Stimulated activated CD4-positive, alpha-beta T cell treated with anti-CD3 and anti-CD28 coated beads, Interleukin-15, amount 100 ng/mL, for 1 hour (primary cell): ENCODE data around the gene CRBN.
A peak's percentile ranks its signal among the peaks of the same experiment; 100 is the strongest.

Source experiments
- DNase-seq, 2 donors: peaks; one replicate each; pipeline ENCODE4 v3.0.0-alpha.2; 2020; ENCODE audit warnings: low read depth in 1 of 2, low spot score in 1 of 2

Gene CRBN

DNA sequence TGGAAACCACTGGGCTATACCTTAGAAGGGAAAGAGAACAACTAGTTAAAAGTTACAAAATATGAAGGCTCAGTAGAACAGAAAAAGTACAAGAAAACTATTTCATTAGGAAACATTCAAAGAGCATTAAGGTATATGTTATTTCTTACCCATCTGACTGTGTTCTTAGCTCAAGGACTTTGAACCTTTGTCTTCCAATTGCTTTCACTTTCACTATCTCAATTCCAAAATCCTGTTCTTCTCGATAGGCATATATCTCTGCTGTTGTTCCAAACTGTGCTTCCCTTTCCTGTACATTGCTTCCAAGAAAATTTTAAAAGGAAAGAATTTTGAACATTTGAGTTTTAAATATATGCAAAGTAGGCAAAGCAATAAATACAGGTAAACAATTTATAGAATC, 6.9 kb downstream of the CRBN start:
- no peak for DNase-seq

- DNase-seq: no peak
These were observed 8.5 kb downstream of the CRBN start for GRCh38 chr3:3170998-3171397.

- DNase-seq: no peak
These were observed 13.8 kb downstream of the CRBN start for GRCh38 chr3:3165650-3166049.

- no peak for DNase-seq
These were observed 14.2 kb downstream of the CRBN start for GRCh38 chr3:3165241-3165640.

GRCh38 chr3:3160826-3161225, 18.7 kb downstream of the CRBN start:
- DNase-seq: no peak

DNA sequence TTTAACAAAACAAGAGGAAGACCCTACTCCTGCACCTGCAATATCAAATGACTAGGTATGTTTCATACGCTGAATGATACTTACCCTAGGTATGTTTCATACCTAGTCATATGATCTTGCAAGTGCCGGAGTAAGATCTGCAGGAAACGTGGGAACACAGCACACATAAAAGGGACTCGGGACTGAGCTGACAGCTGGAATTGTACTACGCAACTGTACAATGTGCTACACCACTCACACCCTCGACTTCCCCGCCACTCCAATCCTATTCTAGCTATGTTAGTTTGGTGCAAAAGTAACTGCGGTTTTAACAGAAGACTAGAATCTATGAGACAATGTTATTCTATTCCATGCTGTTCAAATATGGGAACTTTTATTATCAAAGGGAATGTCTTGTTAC, 22.0 kb downstream of the CRBN start:
- DNase-seq: no peak

GRCh38 chr3:3154879-3155610, 24.4 kb downstream of the CRBN start:
- DNase-seq: no peak

DNA sequence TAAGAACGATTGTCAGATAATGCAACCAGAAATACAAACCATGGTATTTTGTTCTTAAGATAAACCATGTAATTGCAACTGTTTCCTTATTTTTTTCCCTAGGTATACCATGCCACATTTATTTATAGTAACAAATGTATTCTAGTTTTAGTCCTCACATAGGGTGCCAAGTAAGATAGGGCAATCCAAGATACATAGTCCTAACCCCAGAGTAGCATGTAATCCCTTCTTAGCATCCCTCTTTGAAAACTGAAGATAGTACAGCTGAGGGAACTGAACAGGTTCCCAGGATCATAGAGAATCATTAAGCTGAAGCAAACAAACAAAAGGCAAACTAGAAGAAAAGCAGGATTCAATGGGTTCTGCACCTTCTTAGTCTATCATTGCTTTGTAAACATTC, 28.0 kb downstream of the CRBN start:
- no peak for DNase-seq

- DNase-seq: no peak
These were observed 29.9 kb downstream of the CRBN start for GRCh38 chr3:3149560-3149959.

GRCh38 chr3:3145831-3146230, 33.7 kb downstream of the CRBN start:
- DNase-seq: no peak

DNA sequence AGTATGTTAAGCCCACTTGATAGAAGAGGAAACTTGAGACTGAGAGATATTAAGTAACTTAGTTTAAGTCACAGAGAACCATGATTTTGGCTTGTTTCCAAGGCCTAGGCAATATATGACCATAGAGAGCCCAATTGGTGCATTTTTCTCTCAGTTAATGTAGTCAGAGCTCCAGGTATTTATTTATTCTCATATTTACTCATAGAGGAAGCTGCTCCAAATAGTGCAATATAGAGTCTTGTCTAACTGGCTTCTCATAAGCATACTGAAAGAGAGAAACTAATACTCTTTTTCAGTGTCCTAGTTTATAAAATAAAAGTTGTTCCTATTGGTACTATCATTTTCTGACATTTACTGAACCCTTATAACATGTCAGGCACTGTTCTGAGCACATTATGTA, 37.6 kb downstream of the CRBN start:
- DNase-seq: no peak

DNA sequence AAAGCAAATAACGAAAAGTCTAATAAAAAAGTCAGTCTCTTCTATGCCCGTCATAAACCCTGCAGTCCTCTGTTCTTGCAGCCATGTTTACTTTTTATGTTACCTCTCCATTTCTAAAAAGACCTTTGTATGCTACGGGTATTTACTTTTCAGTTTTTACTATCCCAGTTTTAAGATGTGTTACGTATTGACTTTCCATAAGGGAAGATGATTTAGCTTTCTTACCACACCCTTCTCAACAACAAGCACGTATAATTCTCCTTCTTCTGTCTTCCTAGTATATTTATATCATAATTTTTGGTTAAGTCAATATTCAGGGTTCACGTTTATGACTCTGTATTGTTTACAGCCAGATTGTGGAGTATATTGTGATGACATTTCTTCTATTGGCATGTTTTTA, 42.0 kb downstream of the CRBN start:
- DNase-seq: no peak

GRCh38 chr3:3134750-3135448, 44.6 kb downstream of the CRBN start:
- no peak for DNase-seq

DNA sequence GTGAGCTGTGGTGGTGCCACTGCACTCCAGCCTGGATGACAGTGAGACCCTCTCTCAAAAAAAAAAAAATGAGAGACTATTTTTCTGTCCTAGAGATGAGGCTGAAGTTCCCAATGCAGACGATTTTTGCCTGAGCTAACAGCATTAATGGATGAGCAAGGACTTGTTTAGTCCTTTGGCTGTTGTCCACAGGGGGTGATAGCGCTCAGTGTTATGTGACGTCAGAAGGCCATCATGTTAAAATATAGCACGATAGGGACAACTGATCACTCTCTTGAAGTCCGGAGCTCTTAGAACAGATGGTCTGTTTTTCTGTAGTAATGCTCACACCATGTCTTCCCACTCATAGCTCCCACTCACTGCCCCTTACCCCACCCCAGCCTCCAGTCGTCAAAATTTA, 46.0 kb downstream of the CRBN start:
- no peak for DNase-seq

- no peak for DNase-seq
These were observed 49.9 kb downstream of the CRBN start for GRCh38 chr3:3129579-3129978.

DNA sequence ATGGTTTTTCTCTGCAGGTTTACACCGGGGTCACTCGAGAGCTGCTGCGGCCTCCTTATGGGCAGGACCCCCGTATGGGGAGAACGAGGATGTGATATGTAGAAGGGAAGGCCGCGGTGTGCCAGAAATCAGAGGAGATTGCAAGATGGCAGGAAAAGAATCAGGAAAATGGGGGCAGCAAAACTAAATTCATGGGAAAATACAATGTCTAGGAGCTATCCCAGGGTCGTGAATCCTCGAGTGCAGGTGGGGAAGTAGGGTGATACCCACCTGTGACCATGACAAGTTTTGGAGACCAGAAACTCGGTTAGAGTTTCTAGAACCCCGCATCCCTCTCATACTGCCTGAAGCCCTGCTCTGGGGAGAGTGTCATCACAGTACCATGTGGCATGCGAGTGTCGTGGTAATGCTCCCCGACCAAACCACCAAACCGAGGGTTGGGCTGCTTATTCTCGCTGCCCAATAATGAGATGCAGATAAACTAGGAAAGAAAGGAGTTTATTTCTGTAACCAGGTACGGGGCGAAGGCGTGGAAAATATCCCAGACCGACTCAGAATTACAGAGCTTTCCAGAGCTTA, 52.0 kb downstream of the CRBN start:
- no peak for DNase-seq

DNA sequence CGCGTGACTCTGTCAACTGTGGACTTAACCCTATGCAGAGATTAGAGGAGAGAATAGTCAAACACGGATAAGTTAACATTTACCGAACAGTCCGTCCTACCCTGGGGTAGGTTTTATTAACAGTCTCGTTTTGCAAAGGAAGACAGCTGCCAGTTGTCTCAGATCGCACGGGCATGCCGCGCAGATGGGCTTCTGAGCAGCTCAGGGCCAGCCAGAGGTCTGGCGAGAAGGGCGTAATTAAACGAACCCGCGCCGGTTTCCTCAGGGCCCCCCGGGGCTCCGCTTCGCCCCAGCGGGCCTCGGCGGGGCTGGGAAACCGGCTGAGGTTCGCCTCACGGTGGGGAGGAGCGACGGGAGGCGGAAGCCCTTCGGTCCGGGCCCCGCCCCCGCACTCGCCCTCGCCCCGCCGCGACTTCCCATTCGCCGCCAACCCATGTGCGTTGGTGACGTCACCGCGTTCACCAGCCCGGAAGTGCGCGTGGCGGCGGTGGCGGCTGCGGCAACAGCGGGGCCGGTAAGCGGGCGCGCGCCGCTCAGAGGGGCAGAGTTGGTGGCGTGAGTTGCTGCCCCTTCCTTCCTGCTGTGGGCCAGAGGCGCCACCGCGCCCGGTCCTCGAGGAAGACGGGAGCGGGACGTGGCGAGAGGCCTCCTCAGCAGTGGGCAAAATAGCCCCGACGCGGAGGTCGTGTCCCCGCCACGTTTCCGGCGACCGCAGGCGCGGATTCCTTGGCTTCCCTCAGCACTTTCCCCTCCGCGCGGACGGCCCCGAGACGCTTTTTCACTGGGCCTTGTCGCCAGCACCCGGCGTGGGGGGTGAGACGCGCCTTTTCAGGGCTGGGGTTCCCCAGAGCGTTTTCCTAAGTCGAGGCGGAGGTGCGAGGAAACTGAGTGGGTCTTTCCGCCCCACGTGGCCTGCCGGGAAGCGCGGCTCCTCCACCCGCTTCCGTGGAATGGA, 52.7 kb downstream of the CRBN start, which contains the start of gene TRNT1:
Gene TRNT1, plus strand, starts transcription at position 464 of the 955 bp plus-strand sequence. CDS start 2,101 bp downstream, outside the sequence.
- DNase-seq: peak; percentile 91 to 97

DNA sequence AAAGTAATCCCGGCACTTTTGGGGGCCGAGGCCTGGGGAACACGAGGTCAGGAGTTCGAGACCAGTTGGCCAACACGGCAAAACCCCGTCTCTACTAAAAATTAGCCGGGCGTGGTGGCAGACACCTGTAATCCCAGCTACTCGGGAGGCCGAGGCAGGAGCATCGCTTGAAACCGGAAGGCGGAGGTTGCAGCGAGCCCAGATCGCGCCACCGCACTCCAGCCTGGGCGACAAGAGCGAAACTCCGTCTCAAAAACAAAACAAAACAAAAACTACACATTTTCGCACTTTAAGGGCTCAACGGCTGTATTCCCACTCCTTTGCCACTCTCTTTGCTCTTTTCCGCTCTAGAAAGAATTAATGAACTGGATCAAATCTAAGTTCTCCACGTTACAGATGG, 53.5 kb downstream of the CRBN start:
- no peak for DNase-seq

GRCh38 chr3:3119393-3119851, 60.1 kb downstream of the CRBN start:
- no peak for DNase-seq

DNA sequence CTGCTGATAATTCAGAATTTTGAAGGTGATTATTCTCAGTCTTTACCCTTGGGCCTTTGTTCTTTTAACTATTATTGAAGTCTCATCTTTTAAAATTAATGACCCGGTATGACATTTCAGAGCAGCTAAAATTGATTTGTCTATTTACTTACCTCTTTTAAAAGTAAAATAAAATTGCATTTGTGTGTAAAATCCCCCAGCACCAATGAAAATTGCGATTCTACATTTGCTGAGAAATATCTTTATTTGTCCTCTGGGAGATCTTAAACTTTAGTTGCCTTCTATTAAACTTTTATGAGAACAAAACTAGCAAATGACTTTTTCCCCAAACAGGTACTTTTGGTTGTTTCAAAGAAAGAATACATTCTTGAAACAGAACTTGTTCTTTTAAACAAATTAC, 61.8 kb downstream of the CRBN start:
- DNase-seq: no peak

GRCh38 chr3:3113042-3113709, 66.3 kb downstream of the CRBN start:
- DNase-seq: no peak
